GM21381 (cell line): ENCODE data around the gene ITM2A.

ENCODE experiments used
- ATAC-seq: cut with Tn5 transposase; IDR thresholded peaks from one replicate; pipeline ENCODE4 v1.9.1; 2021; ENCODE audit warnings: mild to moderate bottlenecking, moderate library complexity; ENCODE audit not compliant: unreplicated experiment

The ITM2A gene

GRCh38 chrX:79325263-79325958 lies 41.7 kb downstream of the ITM2A start:
- no peak for ATAC-seq
